Measurements from ENCODE around the gene FBXL19. TPM values are rescaled to one million over a fixed set of nuclear protein-coding genes. Genes with fewer than 3 reads are reported as not detected.
A peak's percentile ranks its signal among the peaks of the same experiment; 100 is the strongest.

Gene FBXL19
- total RNA-seq, 3 donors from 2014 or later, result 25.8 to 31.3 (median 30.8) TPM

DNA sequence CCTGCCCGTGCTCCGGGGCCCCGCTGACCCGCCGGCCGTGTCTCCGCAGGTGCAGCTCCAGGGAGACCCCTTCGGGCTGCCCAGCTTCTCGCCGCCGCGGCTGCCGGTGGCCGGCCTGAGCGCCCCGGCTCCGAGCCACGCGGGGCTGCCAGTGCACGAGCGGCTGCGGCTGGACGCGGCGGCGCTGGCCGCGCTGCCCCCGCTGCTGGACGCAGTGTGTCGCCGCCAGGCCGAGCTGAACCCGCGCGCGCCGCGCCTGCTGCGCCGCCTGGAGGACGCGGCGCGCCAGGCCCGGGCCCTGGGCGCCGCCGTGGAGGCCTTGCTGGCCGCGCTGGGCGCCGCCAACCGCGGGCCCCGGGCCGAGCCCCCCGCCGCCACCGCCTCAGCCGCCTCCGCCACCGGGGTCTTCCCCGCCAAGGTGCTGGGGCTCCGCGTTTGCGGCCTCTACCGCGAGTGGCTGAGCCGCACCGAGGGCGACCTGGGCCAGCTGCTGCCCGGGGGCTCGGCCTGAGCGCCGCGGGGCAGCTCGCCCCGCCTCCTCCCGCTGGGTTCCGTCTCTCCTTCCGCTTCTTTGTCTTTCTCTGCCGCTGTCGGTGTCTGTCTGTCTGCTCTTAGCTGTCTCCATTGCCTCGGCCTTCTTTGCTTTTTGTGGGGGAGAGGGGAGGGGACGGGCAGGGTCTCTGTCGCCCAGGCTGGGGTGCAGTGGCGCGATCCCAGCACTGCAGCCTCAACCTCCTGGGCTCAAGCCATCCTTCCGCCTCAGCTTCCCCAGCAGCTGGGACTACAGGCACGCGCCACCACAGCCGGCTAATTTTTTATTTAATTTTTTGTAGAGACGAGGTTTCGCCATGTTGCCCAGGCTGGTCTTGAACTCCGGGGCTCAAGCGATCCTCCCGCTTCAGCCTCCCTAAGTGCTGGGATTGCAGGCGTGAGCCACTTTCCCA, 21.1 kb upstream of the FBXL19 start:
- peak; percentile 41 for DNase-seq
- peaks cover 20% of the 10 kb centered on the region for H3K4me1 Mint-ChIP-seq (ENCODE audit: low read depth)
- H3K9me3 Mint-ChIP-seq, result no peaks in the 10 kb centered on the region
- H3K36me3 Mint-ChIP-seq (ENCODE audit: insufficient read depth), result no peaks in the 10 kb centered on the region
- peak; percentile 92 to 95 for ATAC-seq
- H3K4me3 Mint-ChIP-seq, result peak overlapping the region; percentile 87
- no peaks in the 10 kb centered on the region for H3K27me3 Mint-ChIP-seq (ENCODE audit: low read depth)

DNA sequence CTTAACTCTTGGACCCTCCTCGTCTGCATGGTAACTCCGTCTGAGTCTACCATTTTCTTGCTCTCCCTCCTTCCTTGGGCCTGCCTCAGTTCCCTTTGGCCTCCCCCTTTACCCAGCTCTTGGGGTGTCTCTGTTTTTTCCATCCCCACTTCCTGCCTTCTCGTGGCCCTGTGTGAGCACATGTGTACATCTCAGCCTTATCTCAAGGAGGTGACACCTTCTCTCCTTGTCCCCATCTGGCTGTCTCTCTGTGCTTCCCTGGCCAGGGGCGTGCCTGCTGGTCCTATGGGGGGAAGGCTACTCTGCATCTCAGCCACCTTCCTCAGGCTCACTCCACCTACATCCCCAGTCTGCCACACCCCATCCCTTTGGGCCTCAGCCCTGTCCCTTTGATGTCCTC, 20.4 kb upstream of the FBXL19 start:
- Mint-ChIP-seq H3K36me3 (ENCODE audit: insufficient read depth) (no peaks in the 10 kb centered on the region), H3K4me1 (ENCODE audit: low read depth) (peaks cover 27% of the 10 kb centered on the region), H3K27me3 (ENCODE audit: low read depth) (no peaks in the 10 kb centered on the region), H3K9me3 (no peaks in the 10 kb centered on the region), H3K4me3 (peak overlapping the region; percentile 87)
- DNase-seq, result no peak
- ATAC-seq, result no peak

DNA sequence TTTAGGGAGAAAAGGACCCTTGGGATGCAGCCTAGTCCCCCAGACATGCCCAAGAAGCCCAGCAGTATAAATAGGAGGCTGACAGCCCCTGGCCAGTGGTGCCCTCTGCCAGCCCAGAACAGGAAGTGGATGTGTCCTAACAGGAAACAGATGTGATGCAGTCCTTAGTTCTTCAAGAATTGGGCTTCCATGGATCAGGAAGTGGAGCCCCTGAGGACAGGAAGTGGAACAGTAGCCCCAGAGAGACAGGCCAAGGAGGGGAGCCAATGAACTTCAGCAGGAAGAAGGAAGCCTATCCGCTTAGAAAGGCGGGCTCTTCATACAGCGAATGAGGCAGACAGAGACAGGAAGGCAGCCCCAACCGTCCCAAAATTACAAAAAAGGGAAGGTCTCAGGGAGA, 19.8 kb upstream of the FBXL19 start:
- no peaks in the 10 kb centered on the region for H3K36me3 Mint-ChIP-seq (ENCODE audit: insufficient read depth)
- no peak overlapping the region for H3K4me3 Mint-ChIP-seq
- no peaks in the 10 kb centered on the region for H3K9me3 Mint-ChIP-seq
- peaks cover 27% of the 10 kb centered on the region for H3K4me1 Mint-ChIP-seq (ENCODE audit: low read depth)
- DNase-seq (no peak), ATAC-seq (no peak)
- H3K27me3 Mint-ChIP-seq (ENCODE audit: low read depth), result no peaks in the 10 kb centered on the region

DNA sequence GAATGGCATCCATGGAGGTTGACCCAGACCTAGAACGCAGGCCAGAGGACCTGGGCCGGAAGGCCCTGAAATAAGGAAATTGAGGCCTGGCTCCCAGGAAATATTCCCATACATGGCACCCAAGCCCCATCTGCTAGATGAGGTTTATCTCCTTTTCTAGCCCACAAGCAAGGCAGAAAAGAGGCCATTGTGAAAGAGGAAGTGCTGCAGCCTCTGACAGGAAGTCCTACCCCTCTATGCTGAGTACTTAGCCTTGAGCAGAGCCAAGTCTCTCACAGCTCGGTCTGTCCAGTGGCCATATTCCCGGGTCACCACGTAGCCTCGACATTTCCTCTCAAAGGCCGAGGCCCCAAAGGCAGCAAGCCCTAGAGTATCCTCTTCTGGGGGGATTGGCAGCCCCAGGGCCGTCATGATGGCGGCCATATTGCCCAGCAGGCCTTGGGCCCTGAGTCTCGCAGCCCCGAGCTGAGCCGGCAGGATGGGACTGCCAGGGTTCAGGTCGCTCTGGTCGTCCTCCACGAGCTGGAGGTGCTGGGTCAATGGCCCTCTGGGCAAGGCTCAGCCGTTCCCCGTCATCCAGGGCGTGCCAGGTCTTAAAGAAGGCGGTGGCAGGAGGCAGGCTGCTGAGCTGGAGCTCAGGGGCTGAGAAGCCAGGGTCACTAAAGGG, 19.1 kb upstream of the FBXL19 start:
- DNase-seq (no peak), ATAC-seq (no peak)
- H3K27me3 Mint-ChIP-seq (ENCODE audit: low read depth), result no peaks in the 10 kb centered on the region
- H3K4me1 Mint-ChIP-seq (ENCODE audit: low read depth), result peaks cover 27% of the 10 kb centered on the region
- H3K4me3 Mint-ChIP-seq, result no peak overlapping the region
- no peaks in the 10 kb centered on the region for H3K36me3 Mint-ChIP-seq (ENCODE audit: insufficient read depth)
- no peaks in the 10 kb centered on the region for H3K9me3 Mint-ChIP-seq

DNA sequence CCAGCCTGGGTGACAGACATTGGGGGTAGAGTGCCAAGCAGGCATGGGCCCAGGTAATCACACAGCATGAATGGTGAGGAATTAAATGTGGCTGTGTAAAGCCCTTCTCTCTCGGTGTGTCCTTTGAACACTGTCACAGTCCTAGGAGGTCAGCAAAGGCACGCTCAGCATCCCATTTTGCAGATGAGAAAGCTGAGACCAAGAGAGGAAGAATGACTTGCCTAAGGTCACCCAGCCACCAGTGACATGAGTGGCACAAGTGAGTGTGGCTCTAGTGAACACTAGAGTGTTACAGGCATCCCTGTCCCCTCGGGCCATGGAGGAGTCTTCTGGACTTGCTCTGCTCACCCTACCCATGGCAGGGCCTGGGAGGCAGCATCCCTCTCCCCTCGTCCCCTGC, 16.3 kb upstream of the FBXL19 start:
- peaks cover 20% of the 10 kb centered on the region for H3K4me1 Mint-ChIP-seq (ENCODE audit: low read depth)
- ATAC-seq, result no peak
- no peaks in the 10 kb centered on the region for H3K9me3 Mint-ChIP-seq
- no peak for DNase-seq
- no peak overlapping the region for H3K4me3 Mint-ChIP-seq
- no peaks in the 10 kb centered on the region for H3K36me3 Mint-ChIP-seq (ENCODE audit: insufficient read depth)
- H3K27me3 Mint-ChIP-seq (ENCODE audit: low read depth), result no peaks in the 10 kb centered on the region

DNA sequence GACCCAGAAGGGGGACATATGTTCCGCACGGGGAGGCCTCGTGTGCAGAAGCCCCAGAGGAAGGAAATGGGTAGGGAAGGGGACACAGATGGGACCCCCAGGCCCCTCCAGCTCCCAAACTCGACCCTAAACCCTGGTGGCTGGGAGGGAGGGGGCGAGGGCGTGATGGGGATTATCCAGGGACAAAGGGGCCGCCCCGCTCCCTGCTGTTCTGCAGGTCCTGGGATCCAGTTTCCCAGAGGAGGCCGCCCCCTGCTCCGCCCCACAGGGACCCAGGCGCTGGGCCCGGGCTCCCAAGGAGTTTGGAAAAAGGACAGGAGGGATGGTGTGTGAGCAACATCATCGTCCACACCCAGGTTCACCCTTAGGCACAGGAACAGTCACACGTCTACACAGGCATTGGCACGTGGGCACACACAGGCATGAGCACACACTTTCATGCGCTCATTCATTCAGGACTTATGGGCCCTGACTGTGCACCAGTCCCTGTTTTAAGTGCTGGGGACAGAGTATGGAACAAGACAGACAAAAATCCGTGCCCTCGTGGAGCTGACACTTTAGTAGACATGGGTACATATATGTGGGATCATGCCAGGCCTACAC, 12.8 kb upstream of the FBXL19 start:
- H3K4me3 Mint-ChIP-seq, result no peak overlapping the region
- H3K4me1 Mint-ChIP-seq (ENCODE audit: low read depth), result peaks cover 9% of the 10 kb centered on the region
- H3K36me3 Mint-ChIP-seq (ENCODE audit: insufficient read depth), result no peaks in the 10 kb centered on the region
- ATAC-seq (no peak), DNase-seq (no peak)
- H3K9me3 Mint-ChIP-seq, result no peaks in the 10 kb centered on the region
- no peaks in the 10 kb centered on the region for H3K27me3 Mint-ChIP-seq (ENCODE audit: low read depth)

DNA sequence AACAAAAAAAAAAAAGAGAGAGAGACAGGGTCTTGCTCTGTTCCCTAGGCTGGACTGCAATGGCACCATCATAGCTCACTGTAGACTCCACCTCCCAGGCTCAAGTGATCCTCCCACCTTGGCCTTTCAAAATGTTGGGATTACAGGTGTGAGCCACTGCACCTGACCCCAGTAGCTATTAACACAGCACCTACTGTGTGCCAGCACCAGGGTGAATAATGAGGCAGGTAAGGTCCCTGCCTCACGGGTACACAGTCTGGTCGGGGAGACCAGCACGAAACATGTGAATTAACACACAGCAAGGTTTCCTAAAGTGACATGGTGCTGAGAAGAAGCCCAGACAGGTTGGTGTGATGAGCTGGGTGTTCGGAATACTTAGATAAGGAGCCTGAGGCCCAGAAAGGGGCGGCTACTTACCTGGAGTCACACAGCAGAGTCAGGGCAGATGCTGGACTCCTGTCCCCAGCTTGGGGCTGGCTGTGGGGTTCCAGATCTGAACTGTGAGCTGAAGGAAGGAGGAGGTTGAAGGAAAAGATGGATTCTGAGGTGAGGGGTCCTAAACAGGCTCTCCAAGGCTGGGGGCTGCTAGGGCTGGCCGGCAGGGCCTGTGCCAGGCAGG, 10.5 kb upstream of the FBXL19 start:
- H3K9me3 Mint-ChIP-seq, result no peaks in the 10 kb centered on the region
- H3K36me3 Mint-ChIP-seq (ENCODE audit: insufficient read depth), result no peaks in the 10 kb centered on the region
- no peaks in the 10 kb centered on the region for H3K27me3 Mint-ChIP-seq (ENCODE audit: low read depth)
- ATAC-seq, result no peak
- H3K4me3 Mint-ChIP-seq, result no peak overlapping the region
- DNase-seq, result no peak
- peaks cover 1% of the 10 kb centered on the region for H3K4me1 Mint-ChIP-seq (ENCODE audit: low read depth)

DNA sequence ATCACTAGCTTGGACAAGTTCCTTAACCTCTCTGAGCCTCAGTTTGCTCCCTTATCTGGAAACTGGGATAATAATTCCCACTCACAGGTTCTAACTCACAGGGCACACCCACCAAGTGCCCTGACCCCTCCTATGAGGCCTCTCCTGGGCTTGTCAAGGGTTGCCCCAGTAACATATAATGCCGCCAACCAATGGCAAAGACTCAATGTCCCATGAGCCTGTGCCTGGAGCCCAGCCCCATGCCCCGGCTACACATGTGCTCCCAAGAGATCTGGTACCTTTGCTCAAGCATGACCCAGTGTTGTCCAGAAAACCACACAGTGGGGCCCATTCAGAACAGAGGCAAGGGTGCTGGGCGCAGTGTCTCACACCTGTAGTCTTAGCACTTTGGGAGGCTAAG, 8.5 kb upstream of the FBXL19 start:
- Mint-ChIP-seq H3K9me3 (no peaks in the 10 kb centered on the region), H3K36me3 (ENCODE audit: insufficient read depth) (no peaks in the 10 kb centered on the region), H3K27me3 (ENCODE audit: low read depth) (no peaks in the 10 kb centered on the region), H3K4me1 (ENCODE audit: low read depth) (no peaks in the 10 kb centered on the region), H3K4me3 (no peak overlapping the region)
- ATAC-seq (no peak), DNase-seq (no peak)

DNA sequence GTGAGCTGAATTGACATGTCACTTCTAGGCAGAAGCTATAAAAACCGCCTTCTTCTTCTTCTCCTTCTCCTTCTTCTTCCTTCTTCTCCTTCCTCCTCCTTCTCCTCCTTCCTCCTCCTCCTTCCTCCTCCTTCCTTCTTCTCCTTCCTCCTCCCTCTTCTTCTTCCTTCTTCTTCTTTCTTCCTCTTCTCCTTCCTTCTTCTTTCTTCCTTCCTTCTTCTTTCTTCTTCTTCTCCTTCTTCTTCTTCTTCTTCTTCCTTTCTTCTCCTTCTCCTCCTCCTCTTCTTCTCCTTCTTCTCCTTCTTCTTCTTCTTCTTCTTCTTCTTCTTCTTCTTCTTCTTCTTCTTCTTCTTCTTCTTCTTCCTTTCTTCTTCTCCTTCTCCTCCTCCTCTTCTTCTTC, 4.8 kb upstream of the FBXL19 start:
- H3K4me3 Mint-ChIP-seq, result no peak overlapping the region
- ATAC-seq (no peak), DNase-seq (no peak)
- H3K4me1 Mint-ChIP-seq (ENCODE audit: low read depth), result peaks cover 7% of the 10 kb centered on the region
- H3K27me3 Mint-ChIP-seq (ENCODE audit: low read depth), result no peaks in the 10 kb centered on the region
- H3K36me3 Mint-ChIP-seq (ENCODE audit: insufficient read depth), result no peaks in the 10 kb centered on the region
- no peaks in the 10 kb centered on the region for H3K9me3 Mint-ChIP-seq

DNA sequence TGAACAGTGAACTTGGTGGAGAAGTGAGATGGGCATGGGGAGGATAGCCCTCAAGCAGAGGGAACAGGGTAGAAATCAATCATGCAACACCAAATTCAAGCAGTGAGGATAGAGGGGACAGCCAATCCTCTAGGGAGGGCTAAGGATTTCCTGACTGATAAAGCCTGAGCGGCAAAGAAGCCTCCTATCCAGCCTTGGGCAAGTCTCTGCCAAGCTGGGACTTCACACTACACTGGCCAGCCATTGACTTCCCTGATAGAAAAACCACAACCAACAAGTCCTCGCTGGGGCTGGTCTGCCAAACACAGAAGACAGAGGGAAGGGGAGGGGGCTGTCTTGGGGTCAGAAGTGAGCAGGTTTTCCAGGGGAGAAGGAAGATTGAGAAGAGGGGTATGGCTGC, 2.5 kb upstream of the FBXL19 start:
- ATAC-seq (no peak), DNase-seq (no peak)
- no peaks in the 10 kb centered on the region for H3K9me3 Mint-ChIP-seq
- H3K4me1 Mint-ChIP-seq (ENCODE audit: low read depth), result peaks cover 13% of the 10 kb centered on the region
- H3K27me3 Mint-ChIP-seq (ENCODE audit: low read depth), result no peaks in the 10 kb centered on the region
- no peaks in the 10 kb centered on the region for H3K36me3 Mint-ChIP-seq (ENCODE audit: insufficient read depth)
- H3K4me3 Mint-ChIP-seq, result peak overlapping the region; percentile 27

DNA sequence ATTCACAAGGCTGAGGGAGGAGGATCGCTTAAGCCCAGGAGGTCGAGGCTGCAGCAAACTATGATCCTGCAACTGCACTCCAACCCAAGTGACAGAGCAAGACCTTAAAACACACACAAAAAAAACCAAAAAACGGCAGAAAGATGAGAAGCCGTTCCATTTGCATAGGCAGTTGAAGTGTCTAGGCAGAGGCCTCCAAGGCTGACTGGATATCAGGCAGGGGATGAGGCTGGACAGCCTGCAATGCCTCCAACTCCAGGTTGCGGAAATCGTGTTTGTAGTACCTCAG, 2.0 kb upstream of the FBXL19 start:
- Mint-ChIP-seq H3K27me3 (ENCODE audit: low read depth) (no peaks in the 10 kb centered on the region), H3K9me3 (no peaks in the 10 kb centered on the region), H3K4me1 (ENCODE audit: low read depth) (peaks cover 15% of the 10 kb centered on the region), H3K36me3 (ENCODE audit: insufficient read depth) (no peaks in the 10 kb centered on the region), H3K4me3 (peak overlapping the region; percentile 99)
- no peak for DNase-seq
- ATAC-seq, result no peak

DNA sequence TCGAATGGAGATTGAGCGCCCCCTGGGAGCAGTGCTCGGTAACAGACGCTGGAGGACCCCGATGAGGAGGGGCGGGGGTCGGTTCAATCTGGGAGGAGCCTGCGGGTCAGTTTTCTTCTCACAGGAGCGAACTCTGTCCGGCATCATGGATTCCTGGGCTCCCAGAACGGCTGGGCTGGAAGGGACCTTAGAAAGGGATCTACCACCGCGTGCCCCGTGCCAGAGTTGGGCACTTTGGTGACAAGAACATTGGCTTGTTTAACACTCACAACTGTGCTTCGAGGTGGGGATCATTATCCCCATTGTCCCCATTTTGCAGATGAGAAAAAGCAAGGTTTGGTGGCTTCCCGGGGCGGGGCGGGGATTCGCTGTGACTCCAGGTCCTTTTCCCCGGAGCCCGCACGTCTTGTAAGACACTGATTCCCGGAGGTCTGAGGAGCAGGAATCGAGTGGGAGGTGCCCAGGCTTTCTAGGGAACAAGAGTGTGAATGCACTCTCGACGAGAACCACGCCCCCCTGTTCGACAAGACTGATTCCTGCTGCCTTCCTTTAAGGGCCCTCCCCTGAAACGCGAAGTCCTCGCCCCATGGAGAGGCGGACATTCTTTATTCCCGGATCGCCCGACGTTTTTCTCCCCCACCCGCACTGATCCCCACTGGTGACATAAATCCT, 1.5 kb upstream of the FBXL19 start:
- DNase-seq (peak; percentile 86), ATAC-seq (no peak)
- Mint-ChIP-seq H3K27me3 (ENCODE audit: low read depth) (no peaks in the 10 kb centered on the region), H3K9me3 (no peaks in the 10 kb centered on the region), H3K4me1 (ENCODE audit: low read depth) (peaks cover 15% of the 10 kb centered on the region), H3K4me3 (peak overlapping the region; percentile 99), H3K36me3 (ENCODE audit: insufficient read depth) (no peaks in the 10 kb centered on the region)

DNA sequence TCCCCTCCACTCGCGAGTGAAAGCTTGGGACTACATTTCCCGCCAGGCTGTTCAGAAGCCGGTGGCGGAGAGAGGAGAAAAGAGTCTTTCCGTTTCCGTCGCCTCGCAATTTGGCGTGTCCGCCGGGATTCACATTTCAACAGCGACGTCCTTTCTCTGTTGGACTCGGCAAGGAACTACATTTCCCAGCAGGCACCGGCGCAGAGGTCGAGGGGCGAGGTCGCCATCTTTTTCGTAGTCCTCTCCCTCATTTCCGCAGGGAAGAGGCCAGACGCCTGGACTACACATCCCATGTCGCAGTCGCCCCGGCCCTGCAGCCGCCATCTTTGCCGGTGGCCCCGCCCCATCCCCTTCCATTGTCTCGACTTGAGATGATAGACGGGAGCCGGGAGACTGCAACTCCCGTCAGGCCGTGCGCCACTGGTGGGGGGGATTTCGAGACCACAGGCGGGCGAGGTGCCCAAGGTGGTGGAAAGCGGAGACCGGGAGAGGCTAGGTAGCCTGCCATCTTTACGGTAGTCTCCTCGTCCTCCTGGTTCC, 882 bp upstream of the FBXL19 start:
- Mint-ChIP-seq H3K4me3 (peak overlapping the region; percentile 99), H3K27me3 (ENCODE audit: low read depth) (no peaks in the 10 kb centered on the region)
- ATAC-seq, result peak; percentile 81 to 82

More for the DNA sequence above, 882 bp upstream of the FBXL19 start:
- DNase-seq, result peak; percentile 99
- Mint-ChIP-seq H3K9me3 (no peaks in the 10 kb centered on the region), H3K4me1 (ENCODE audit: low read depth) (peaks cover 15% of the 10 kb centered on the region), H3K36me3 (ENCODE audit: insufficient read depth) (no peaks in the 10 kb centered on the region)
